ENCODE results near the gene GALNT12.

GALNT12 gene

GRCh38 chr9:98877311-98877710, 69.8 kb downstream of the GALNT12 start:
- no peak for DNase-seq

GRCh38 chr9:98879094-98879962, 71.9 kb downstream of the GALNT12 start:
- DNase-seq = no peak

GRCh38 chr9:98879963-98880310, 72.5 kb downstream of the GALNT12 start:
- no peak for DNase-seq

- no peak for DNase-seq
Measured at GRCh38 chr9:98880311-98881015, 73.0 kb downstream of the GALNT12 start.

GRCh38 chr9:98881356-98881755, 73.9 kb downstream of the GALNT12 start:
- DNase-seq = no peak

GRCh38 chr9:98881836-98882568, 74.5 kb downstream of the GALNT12 start:
- no peak for DNase-seq

- no peak for DNase-seq
Measured at GRCh38 chr9:98882569-98882923, 75.1 kb downstream of the GALNT12 start.

- no peak for DNase-seq
Measured at GRCh38 chr9:98883276-98883675, 75.8 kb downstream of the GALNT12 start.

- DNase-seq = no peak
Measured at GRCh38 chr9:98884849-98885248, 77.4 kb downstream of the GALNT12 start.

GRCh38 chr9:98885575-98886295, 78.3 kb downstream of the GALNT12 start:
- no peak for DNase-seq

GRCh38 chr9:98886691-98887229, 79.3 kb downstream of the GALNT12 start:
- no peak for DNase-seq

- DNase-seq = peak in 1 of 56 donors; percentile 7
Measured at GRCh38 chr9:98887918-98888510, 80.5 kb downstream of the GALNT12 start.

GRCh38 chr9:98888801-98889421, 81.4 kb downstream of the GALNT12 start:
- no peak for DNase-seq

GRCh38 chr9:98890256-98890655, 82.8 kb downstream of the GALNT12 start:
- DNase-seq = no peak

GRCh38 chr9:98892288-98892687, 84.8 kb downstream of the GALNT12 start:
- no peak for DNase-seq

- no peak for DNase-seq
Measured at GRCh38 chr9:98892690-98893089, 85.2 kb downstream of the GALNT12 start.

GRCh38 chr9:98894171-98894570, 86.7 kb downstream of the GALNT12 start:
- DNase-seq = no peak

GRCh38 chr9:98894761-98895160, 87.3 kb downstream of the GALNT12 start:
- no peak for DNase-seq

GRCh38 chr9:98896632-98897031, 89.2 kb downstream of the GALNT12 start:
- no peak for DNase-seq

- DNase-seq = no peak
Measured at GRCh38 chr9:98897745-98898144, 90.3 kb downstream of the GALNT12 start.

Measured in nucleus accumbens (tissue), 56 donors.